ENCODE measurements around the gene SUGP1.

SUGP1 gene

GRCh38 chr19:19296953-19297689 lies 23.2 kb downstream of the SUGP1 start:
- DNase-seq: no peak

GRCh38 chr19:19294914-19295313 lies 25.4 kb downstream of the SUGP1 start:
- no peak for DNase-seq

- no peak for DNase-seq
Measured at GRCh38 chr19:19292607-19293006, 27.7 kb downstream of the SUGP1 start.

- no peak for DNase-seq
Measured at GRCh38 chr19:19285686-19286085, 34.6 kb downstream of the SUGP1 start.

- DNase-seq: peak; percentile 43
Measured at GRCh38 chr19:19280561-19280960, 39.7 kb downstream of the SUGP1 start.

DNA sequence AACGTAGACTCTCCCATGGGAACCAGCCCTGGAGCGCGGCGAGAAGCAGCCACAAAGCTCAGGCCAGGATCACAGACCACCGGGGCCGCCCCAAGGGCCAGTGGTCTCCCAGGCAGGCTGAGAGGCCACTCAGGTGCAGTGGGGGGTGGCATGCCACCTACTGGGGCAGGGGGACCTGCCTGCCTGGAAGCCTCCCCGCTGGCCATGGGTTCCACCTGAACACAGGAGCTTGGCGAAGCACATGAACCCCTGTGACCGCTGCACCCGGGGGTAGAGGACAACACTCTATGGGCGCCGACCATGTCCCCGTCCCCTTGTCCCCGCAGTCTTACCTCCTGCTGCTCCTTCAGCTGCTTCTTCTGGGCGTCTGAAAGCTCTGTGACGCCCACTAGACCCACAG lies 40.5 kb downstream of the SUGP1 start:
- DNase-seq: no peak

- DNase-seq: no peak
Measured at GRCh38 chr19:19279062-19279612, 41.2 kb downstream of the SUGP1 start.

GRCh38 chr19:19278315-19278714 lies 42.0 kb downstream of the SUGP1 start:
- no peak for DNase-seq

- DNase-seq: no peak
Measured at GRCh38 chr19:19276851-19277250, 43.5 kb downstream of the SUGP1 start.

DNA sequence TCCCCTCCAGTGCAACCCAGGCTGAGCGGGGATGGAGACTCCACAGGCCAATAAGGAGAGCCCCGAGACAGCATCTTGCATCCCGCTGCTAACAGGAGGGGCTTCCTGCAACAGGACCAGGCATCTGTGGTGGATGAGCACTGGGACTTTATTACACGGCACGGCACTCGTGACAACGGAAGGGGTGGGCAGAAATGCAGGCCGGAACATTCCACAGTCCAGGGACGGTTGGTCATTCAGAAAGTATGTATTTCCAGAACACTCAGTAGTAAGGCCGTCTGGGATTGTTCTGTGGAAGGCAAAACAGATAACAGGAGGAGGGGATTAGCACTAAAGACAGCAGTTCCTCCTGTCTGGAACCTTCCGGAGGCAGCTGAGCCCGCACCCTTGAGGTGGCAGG lies 43.9 kb downstream of the SUGP1 start:
- DNase-seq: no peak

DNA sequence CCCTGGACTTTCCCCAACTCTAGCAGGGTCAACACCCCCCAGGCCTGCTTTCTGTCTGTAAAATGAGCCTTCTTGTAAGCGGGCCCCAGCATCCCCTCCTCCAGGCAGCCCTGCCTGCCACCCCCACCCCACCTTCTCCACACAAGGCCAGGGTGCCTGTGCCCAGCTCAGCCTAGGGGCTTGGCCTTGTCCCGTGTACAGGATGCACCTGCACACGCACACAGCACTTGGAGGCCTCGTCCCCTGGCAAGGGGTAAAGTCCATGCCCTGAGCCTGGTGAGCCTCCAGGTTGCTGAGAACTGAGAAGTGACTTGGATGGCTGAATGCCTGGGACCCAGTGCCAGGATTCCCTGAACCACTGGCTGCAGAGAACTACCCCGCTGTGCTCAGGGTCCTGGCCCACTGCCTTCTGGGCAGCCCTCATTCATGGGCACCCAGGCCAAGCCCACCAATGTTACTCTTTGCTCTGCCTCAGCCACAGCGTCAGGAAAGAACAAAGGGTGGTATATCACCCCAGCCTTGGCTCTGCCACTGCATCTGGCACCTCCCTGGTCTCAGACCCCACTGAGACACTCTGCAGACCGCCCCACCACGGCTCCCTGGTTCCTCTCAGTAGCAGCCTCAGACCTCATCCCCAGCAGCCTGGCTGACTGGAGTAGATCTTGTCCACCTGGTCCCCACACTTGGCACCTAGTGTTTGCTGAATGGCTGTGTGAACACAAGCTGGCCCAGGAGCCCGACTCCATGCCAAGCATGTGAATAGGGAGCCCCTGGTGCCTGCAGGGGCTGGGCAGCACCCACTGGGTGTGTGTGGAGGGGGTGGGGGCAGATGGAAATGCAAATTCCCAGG lies 45.4 kb downstream of the SUGP1 start:
- DNase-seq: no peak

GRCh38 chr19:19274146-19274545 lies 46.2 kb downstream of the SUGP1 start:
- DNase-seq: no peak

DNA sequence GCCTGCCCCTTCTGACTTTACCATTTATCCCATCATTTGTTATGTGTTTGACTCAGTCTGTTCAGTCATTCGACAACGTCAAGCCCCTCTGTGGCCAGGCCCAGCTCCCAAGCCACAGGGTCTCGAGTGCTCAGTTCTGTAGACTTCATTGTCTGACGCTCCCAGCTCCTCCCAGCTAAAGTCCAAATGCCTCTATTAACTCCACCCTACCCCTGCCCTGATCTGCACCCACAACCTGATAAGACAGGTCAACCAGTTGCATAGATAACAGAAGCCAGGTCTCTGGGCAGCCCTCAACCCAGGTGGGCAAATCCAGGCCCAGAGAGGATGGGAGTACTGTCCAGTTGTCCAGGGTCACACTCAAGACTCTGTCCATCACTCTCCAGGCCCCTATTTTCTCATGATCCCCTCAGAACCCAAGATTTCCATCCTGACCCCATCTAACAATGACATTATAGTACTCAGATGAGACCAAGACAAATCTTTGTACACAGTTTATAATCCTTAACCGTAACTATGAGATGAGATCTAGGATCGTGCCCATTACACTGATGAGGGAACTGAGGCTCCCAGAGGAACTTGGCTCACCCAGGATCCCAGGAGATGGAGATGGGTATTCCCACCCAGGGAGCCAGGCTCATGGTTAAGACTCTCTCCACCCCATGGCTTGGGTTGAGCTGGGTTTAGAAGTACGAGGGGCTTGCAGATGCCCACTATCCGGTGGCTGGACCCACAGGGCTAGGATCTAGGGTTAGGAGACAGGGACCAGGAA lies 48.3 kb downstream of the SUGP1 start:
- no peak for DNase-seq

GRCh38 chr19:19270749-19271571 lies 49.3 kb downstream of the SUGP1 start:
- DNase-seq: no peak

GRCh38 chr19:19269952-19270694 lies 50.2 kb downstream of the SUGP1 start:
- DNase-seq: no peak

DNA sequence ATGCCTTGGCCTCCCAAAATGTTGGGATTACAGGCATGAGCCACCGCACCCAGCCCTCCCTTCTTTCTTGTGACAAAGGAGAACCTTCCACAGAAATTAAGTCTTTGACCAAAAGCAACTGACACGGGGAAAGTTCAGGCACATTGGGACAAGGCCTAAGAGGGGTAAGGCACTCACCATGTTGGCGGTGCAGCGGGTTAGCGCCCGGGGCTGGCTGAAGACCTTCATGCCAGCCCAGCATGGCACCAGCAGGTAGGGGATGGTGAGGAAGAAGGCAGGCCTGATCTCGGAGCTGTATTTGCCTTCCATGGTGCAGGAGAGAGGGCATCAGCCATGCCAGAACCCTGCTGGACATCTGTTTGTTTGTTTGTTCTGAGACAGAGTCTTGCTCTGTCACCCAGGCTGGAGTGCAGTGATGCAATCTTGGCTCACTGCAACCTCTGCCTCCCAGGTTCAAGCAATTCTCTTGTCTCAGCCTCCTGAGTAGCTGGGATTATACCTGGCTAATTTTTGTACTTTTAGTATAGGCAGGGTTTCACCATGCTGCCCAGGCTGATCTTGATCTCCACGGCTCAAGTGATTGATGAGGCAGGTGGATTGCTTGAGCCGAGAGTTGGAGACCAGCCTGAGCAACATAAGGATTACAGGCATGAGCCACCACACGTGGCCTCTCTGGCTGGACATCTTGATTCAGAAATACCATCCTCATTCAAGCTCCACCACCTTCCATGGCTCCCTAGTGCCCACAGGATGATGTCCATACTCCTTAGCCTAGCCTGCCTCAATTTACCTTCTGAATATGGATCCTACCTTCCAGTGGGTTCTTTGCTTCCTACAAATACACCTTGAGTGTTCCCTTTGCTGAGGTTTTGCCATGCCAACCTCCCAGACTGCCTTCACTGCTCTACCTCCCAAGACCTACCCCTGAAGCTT lies 51.6 kb downstream of the SUGP1 start:
- no peak for DNase-seq

GRCh38 chr19:19267305-19267704 lies 53.0 kb downstream of the SUGP1 start:
- no peak for DNase-seq

DNA sequence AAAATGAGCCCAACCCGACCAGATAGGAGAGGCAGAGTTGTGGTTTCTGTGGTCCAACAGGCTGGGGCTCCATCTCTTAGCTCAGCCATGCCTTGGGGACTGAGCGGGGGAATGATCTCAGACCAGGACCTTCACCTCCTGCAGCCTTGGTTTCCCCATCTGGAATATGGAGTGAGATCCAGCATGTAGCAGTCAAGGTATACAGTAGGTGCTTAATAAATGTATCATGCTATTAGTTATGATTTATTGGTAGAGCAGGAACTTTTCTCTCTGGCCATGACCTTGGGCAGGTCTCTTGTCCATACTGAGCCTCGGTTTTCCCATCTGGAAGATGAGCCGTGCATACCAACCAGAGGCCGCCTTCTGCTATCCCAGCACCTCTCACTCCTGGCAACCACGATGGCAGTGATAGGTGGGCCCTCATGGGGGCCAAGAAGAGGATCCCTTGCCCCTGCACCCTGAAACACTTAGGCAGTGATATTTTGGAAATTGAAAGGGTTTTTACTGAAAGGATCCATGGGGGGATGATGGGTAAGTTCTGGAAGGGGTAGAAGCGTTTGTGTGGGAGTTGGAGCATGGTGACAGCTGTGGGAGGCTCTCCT lies 56.3 kb downstream of the SUGP1 start:
- DNase-seq: no peak

GRCh38 chr19:19262190-19263057 lies 57.9 kb downstream of the SUGP1 start:
- no peak for DNase-seq

Data from DMS79 (cell line).